Activated CD8-positive, alpha-beta memory T cell treated with anti-CD3 and anti-CD28 coated beads, Interleukin-2, amount 10 ng/mL, durations not matched to agents 7 days and 5 days (primary cell): ENCODE data around the gene TNP2. TPM values are rescaled to one million over a fixed set of nuclear protein-coding genes. Genes with fewer than 3 reads are reported as not detected.

Experiments
- microRNA-seq: library from miRNA; unstranded; fragments of <30 nt; microRNA quantifications from one replicate; pipeline ENCODE4 v1.2.0, GENCODE V29; 2022
- total RNA-seq, 2 experiments: library from RNA; stranded (reverse); gene quantifications; one replicate each; pipeline ENCODE4 v1.2.3, GENCODE V29; 2021

Gene TNP2
- total RNA-seq, 2 experiments from 2014 or later: not detected

Small RNA genes within 50 kb of the gene (microRNA-seq; reads per million reads assigned to microRNA genes)
- gene MIR548H2: not detected

Other genes starting within 250 kb of the TNP2 start
- gene SOCS1, start 13.1 kb downstream of the TNP2 start, total RNA-seq: 100 to 1,000 TPM; 158 to 200 TPM
- not detected for gene PRM3, start 4.3 kb upstream of the TNP2 start, total RNA-seq
- not detected for gene PRM2, start 7.2 kb upstream of the TNP2 start, total RNA-seq
- gene PRM1, start 12.0 kb upstream of the TNP2 start, total RNA-seq: not detected
- 10 to 100 TPM; 65.9 to 70.4 TPM for gene RMI2, start 76.1 kb upstream of the TNP2 start, total RNA-seq